Measurements from ENCODE around the gene AP1S3. TPM values are rescaled to one million over a fixed set of nuclear protein-coding genes. Genes with fewer than 3 reads are reported as not detected.

AP1S3 gene
- total RNA-seq, 1 experiment from 2014 or later: 185 TPM

DNA sequence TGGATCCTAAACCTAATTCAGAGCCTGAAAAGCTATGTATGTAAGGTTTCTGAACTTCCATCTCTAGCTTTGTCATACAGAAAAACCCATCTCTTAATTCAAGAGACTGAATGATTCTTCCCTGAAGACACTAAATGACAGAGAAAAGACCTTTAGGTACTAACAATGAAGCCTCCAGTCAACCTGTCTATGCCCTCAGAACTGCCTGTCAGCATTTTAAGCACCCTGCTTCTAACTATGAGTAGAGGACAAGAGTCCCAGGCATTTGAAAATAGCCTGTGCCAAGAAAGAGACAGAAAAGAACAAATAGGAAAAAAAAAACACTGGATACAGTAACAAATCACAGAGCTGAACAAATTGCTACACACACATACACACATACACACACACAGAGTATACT lies 48.6 kb downstream of the AP1S3 start:
- H3K9me3 ChIP-seq (ENCODE audit: control insufficient read depth in 1 of 2, insufficient read depth in 1 of 2, low read depth in 1 of 2, low read length in 2 of 2): peaks cover 0 to 4% of the 10 kb centered on the region in 2 experiments; a peak in 1 of 4 replicates
- H3K9ac ChIP-seq (ENCODE audit: low read length): 0 out of 2 replicates have a peak overlapping the region, but pooled peaks have one; percentile 4
- H3K36me3 ChIP-seq (ENCODE audit: control insufficient read depth in 1 of 2, insufficient read depth in 2 of 2, low read length in 2 of 2): peaks cover 0 to 14% of the 10 kb centered on the region in 2 experiments; a peak in 2 of 4 replicates
- no peaks in the 10 kb centered on the region for H3K27me3 ChIP-seq (ENCODE audit: insufficient read depth, low read length)
- peaks cover 55 to 78% of the 10 kb centered on the region in 2 experiments for H3K4me1 ChIP-seq (ENCODE audit: control insufficient read depth in 1 of 2, insufficient read depth in 2 of 2, low read length in 2 of 2)
- CTCF ChIA-PET: interaction anchor here (1.3 kb wide), 1 partner anchor 9 kb away, joined by 7 read pairs; no protein-coding TSS in a partner anchor
- peaks cover 98% of the 10 kb centered on the region for H3K79me2 ChIP-seq (ENCODE audit: insufficient read depth, low read length)
- H3K4me3 ChIP-seq (replicated peaks in 1 of 2; ENCODE audit: low read depth in 1 of 2, low read length in 2 of 2): no peak overlapping the region
- no peaks in the 10 kb centered on the region for H3K9me2 ChIP-seq (ENCODE audit: insufficient read depth)
- TF ChIP-seq TCF7L2 (IDR thresholded peaks at IDR 0.05; ENCODE audit: borderline replicate concordance, extremely low read depth, insufficient read depth, insufficient read length): no peak
- TF ChIP-seq RAD21 (IDR thresholded peaks at IDR 0.05; ENCODE audit: low read depth): no peak
- TF ChIP-seq FOSL1 (IDR thresholded peaks at IDR 0.05; ENCODE audit: low read depth): no peak
- no peak for TF ChIP-seq POLR2AphosphoS5 (IDR thresholded peaks at IDR 0.05; ENCODE audit: low read depth, low read length)
- no peak for TF ChIP-seq YY1 (IDR thresholded peaks at IDR 0.05; ENCODE audit: extremely low read depth, insufficient replicate concordance, low read depth, low read length)
- TF ChIP-seq REST (IDR thresholded peaks at IDR 0.05; ENCODE audit: low read depth): no peak
- no peak for TF ChIP-seq SP1 (IDR thresholded peaks at IDR 0.05; ENCODE audit: low read depth)
- no peak for TF ChIP-seq EZH2 (IDR thresholded peaks at IDR 0.05)
- TF ChIP-seq, protein P1, sequence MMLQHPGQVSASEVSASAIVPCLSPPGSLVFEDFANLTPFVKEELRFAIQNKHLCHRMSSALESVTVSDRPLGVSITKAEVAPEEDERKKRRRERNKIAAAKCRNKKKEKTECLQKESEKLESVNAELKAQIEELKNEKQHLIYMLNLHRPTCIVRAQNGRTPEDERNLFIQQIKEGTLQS (IDR thresholded peaks at IDR 0.05): no peak
- TF ChIP-seq EGR1 (IDR thresholded peaks at IDR 0.05; ENCODE audit: low read depth): no peak
- TF ChIP-seq ELF1 (IDR thresholded peaks at IDR 0.05; ENCODE audit: borderline replicate concordance, low read depth): no peak
- no peak for TF ChIP-seq CEBPB (IDR thresholded peaks at IDR 0.05; ENCODE audit: low read depth)
- TF ChIP-seq CBX3 (IDR thresholded peaks at IDR 0.05; ENCODE audit: low read depth): no peak
- no peak for TF ChIP-seq ZNF274 (IDR thresholded peaks at IDR 0.05; ENCODE audit: low read depth, low read length)
- no peak for TF ChIP-seq POLR2A (IDR thresholded peaks at IDR 0.05; ENCODE audit: borderline replicate concordance, extremely low read depth, insufficient read depth, insufficient read length)
- RAD21 ChIA-PET (ENCODE audit: low non-redundant PET in 1 of 2, low total read pairs in 2 of 2, uncharacterized antibody in 2 of 2, unreplicated experiment in 2 of 2): no interaction called here
- H4K20me1 ChIP-seq (ENCODE audit: insufficient read depth): 0 out of 2 replicates have a peak, but pooled peaks cover 3% of the 10 kb centered on the region
- DNase-seq (ENCODE audit: low read depth, low spot score) (no peak), ATAC-seq (peak; percentile 19; the same call in 1 of the 2 replicates)
- intact Hi-C loops (cut with micrococcal nuclease): no loop called here
- H3K4me2 ChIP-seq (ENCODE audit: low read length): peak overlapping the region; percentile 42
- POLR2A ChIA-PET: no interaction called here
- H3K27ac ChIP-seq (ENCODE audit: low read depth, low read length): peak overlapping the region; percentile 46; the same call in 1 of the 2 replicates
- no TSS peak for BruUV-seq (replicated peaks)
- H2AFZ ChIP-seq (ENCODE audit: low read depth, low read length, poor library complexity, severe bottlenecking): no peak overlapping the region
